Loucy (cell line): Measurements from ENCODE around the gene DNAH5.

Experiments used
- H2AFZ ChIP-seq: fragments of 200-600 bp; sonication (generic); 2 replicates; pipeline ENCODE4 v1.6.0; 2016; ENCODE audit warnings: antibody characterized with exemption, mild to moderate bottlenecking, low read length, moderate library complexity
- H3F3A ChIP-seq: fragments of 200-600 bp; 2 replicates; pipeline ENCODE4 v1.6.0; 2016; ENCODE audit warnings: antibody characterized with exemption, low read depth, mild to moderate bottlenecking
- H3K27me3 ChIP-seq: fragments of 200-600 bp; sonication (generic); 2 replicates; pipeline ENCODE4 v1.6.1; 2014; ENCODE audit warnings: low read length, mild to moderate bottlenecking; ENCODE audit not compliant: insufficient read depth, poor library complexity, severe bottlenecking
- H3K36me3 ChIP-seq: fragments of 200-600 bp; sonication (generic); 2 replicates; pipeline ENCODE4 v1.6.1; 2016; ENCODE audit warnings: low read length; ENCODE audit not compliant: insufficient read depth
- H3K4me1 ChIP-seq: fragments of 200-600 bp; sonication (generic); 2 replicates; pipeline ENCODE4 v1.5.1; 2014; ENCODE audit warnings: low read length, mild to moderate bottlenecking; ENCODE audit not compliant: insufficient read depth, poor library complexity, severe bottlenecking
- H3K4me2 ChIP-seq: fragments of 200-600 bp; sonication (generic); 2 replicates; pipeline ENCODE4 v1.6.0; 2014; ENCODE audit warnings: antibody characterized with exemption, low read length, low read depth, mild to moderate bottlenecking; ENCODE audit not compliant: poor library complexity, severe bottlenecking
- H3K4me3 ChIP-seq: fragments of 200-600 bp; sonication (generic); 2 replicates; pipeline ENCODE4 v1.5.1; 2014; ENCODE audit warnings: low read length, mild to moderate bottlenecking, mixed read lengths; ENCODE audit not compliant: poor library complexity, severe bottlenecking
- H3K79me2 ChIP-seq: fragments of 200-600 bp; sonication (generic); 2 replicates; pipeline ENCODE4 v1.6.1; 2014; ENCODE audit warnings: low read length; ENCODE audit not compliant: insufficient read depth
- H3K9ac ChIP-seq: fragments of 200-600 bp; sonication (generic); 2 replicates; pipeline ENCODE4 v1.6.0; 2014; ENCODE audit warnings: mild to moderate bottlenecking, low read depth, low read length, moderate library complexity; ENCODE audit not compliant: poor library complexity, severe bottlenecking
- H3K9me2 ChIP-seq: fragments of 200-600 bp; sonication (generic); replicated peaks from 2 replicates; pipeline ENCODE4 v1.6.1; 2016; ENCODE audit warnings: low read depth, low read length, mixed read lengths
- H3K9me3 ChIP-seq: fragments of 200-600 bp; sonication (generic); 2 replicates; pipeline ENCODE4 v1.6.1; 2014; ENCODE audit warnings: mild to moderate bottlenecking, antibody characterized with exemption, low read length, low read depth; ENCODE audit not compliant: insufficient read depth
- H4K20me1 ChIP-seq: fragments of 200-600 bp; sonication (generic); 2 replicates; pipeline ENCODE4 v1.6.0; 2014; ENCODE audit warnings: antibody characterized with exemption, low read length, mild to moderate bottlenecking; ENCODE audit not compliant: insufficient read depth, poor library complexity, severe bottlenecking
- CTCF ChIP-seq: fragments of 200-600 bp; sonication (generic); conservative IDR thresholded peaks from 2 replicates; pipeline ENCODE4 v1.5.1; 2014; ENCODE audit warnings: mild to moderate bottlenecking, antibody characterized with exemption, low read length
- EZH2phosphoT487 ChIP-seq: fragments of 200-600 bp; IDR thresholded peaks from 2 replicates; pipeline ENCODE4 v1.6.1; 2018; ENCODE audit warnings: antibody characterized with exemption, mild to moderate bottlenecking, moderate library complexity, borderline replicate concordance

Gene DNAH5

GRCh38 chr5:13939638-13940037 is 4.8 kb downstream of the DNAH5 start:
- no peaks in the 10 kb centered on the region for H3K79me2 ChIP-seq
- no peaks in the 10 kb centered on the region for H3K9me2 ChIP-seq
- no peak overlapping the region for H2AFZ ChIP-seq
- H3K4me3 ChIP-seq = no peak overlapping the region
- no peaks in the 10 kb centered on the region for H4K20me1 ChIP-seq
- no peaks in the 10 kb centered on the region for H3F3A ChIP-seq
- H3K9ac ChIP-seq = no peak overlapping the region
- H3K36me3 ChIP-seq = no peaks in the 10 kb centered on the region
- no peak for TF ChIP-seq CTCF
- TF ChIP-seq EZH2phosphoT487 = no peak
- no peaks in the 10 kb centered on the region for H3K9me3 ChIP-seq
- H3K27me3 ChIP-seq = no peaks in the 10 kb centered on the region
- no peak overlapping the region for H3K4me2 ChIP-seq
- no peaks in the 10 kb centered on the region for H3K4me1 ChIP-seq

GRCh38 chr5:13934921-13935320 is 9.6 kb downstream of the DNAH5 start:
- H3K36me3 ChIP-seq = no peaks in the 10 kb centered on the region
- TF ChIP-seq CTCF (no peak), EZH2phosphoT487 (no peak)
- no peaks in the 10 kb centered on the region for H3F3A ChIP-seq
- H3K9ac ChIP-seq = no peak overlapping the region
- no peaks in the 10 kb centered on the region for H3K27me3 ChIP-seq
- H4K20me1 ChIP-seq = no peaks in the 10 kb centered on the region
- no peak overlapping the region for H3K4me2 ChIP-seq
- no peak overlapping the region for H3K4me3 ChIP-seq
- H3K4me1 ChIP-seq = no peaks in the 10 kb centered on the region
- no peaks in the 10 kb centered on the region for H3K9me2 ChIP-seq
- no peaks in the 10 kb centered on the region for H3K79me2 ChIP-seq
- H3K9me3 ChIP-seq = no peaks in the 10 kb centered on the region
- no peak overlapping the region for H2AFZ ChIP-seq

DNA sequence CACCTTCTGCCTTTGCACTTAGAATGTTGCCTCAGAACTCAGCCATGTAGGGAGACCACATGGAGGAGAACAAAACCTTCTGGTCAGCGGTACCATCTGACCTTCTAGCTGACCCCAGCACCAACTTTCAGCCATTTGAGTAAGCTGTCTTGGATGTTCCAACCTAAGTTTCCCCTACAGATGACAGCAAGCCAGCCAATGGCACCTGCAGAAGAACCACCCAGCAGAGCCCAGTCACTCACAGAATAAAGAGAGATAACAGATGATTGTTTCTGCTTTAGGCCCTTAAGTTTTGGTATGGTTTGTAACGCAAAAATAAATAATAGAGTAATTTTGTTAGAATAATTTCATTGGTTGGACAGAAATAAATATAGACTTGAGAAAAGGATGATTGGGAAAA is 10.4 kb downstream of the DNAH5 start:
- H3K27me3 ChIP-seq = no peaks in the 10 kb centered on the region
- no peaks in the 10 kb centered on the region for H3K4me1 ChIP-seq
- no peaks in the 10 kb centered on the region for H3K36me3 ChIP-seq
- no peak overlapping the region for H3K4me3 ChIP-seq
- H3F3A ChIP-seq = no peaks in the 10 kb centered on the region
- H4K20me1 ChIP-seq = no peaks in the 10 kb centered on the region
- no peak overlapping the region for H2AFZ ChIP-seq
- no peak overlapping the region for H3K9ac ChIP-seq
- no peak for TF ChIP-seq EZH2phosphoT487
- no peak for TF ChIP-seq CTCF
- no peaks in the 10 kb centered on the region for H3K9me2 ChIP-seq
- H3K79me2 ChIP-seq = no peaks in the 10 kb centered on the region
- H3K4me2 ChIP-seq = no peak overlapping the region
- H3K9me3 ChIP-seq = no peaks in the 10 kb centered on the region
